Activated T-helper 1 cell treated with Interleukin-2 at 50 U/mL for 16 hours (primary cell): ENCODE results near the gene BHLHE40.

Experiments
- DNase-seq: peaks from one replicate; pipeline ENCODE4 v3.0.0-alpha.2; 2020; ENCODE audit warnings: low read depth

Gene BHLHE40

GRCh38 chr3:5001135-5001534 lies 21.9 kb downstream of the BHLHE40 start:
- no peak for DNase-seq

GRCh38 chr3:5001805-5002173 lies 22.6 kb downstream of the BHLHE40 start:
- DNase-seq = no peak

GRCh38 chr3:5002174-5002870 lies 23.1 kb downstream of the BHLHE40 start:
- no peak for DNase-seq

GRCh38 chr3:5002871-5003247 lies 23.6 kb downstream of the BHLHE40 start:
- DNase-seq = no peak

- DNase-seq = no peak
Measured at GRCh38 chr3:5004319-5005152, 25.3 kb downstream of the BHLHE40 start.

- no peak for DNase-seq
Measured at GRCh38 chr3:5005367-5005766, 26.1 kb downstream of the BHLHE40 start.

GRCh38 chr3:5006755-5007202 lies 27.5 kb downstream of the BHLHE40 start:
- DNase-seq = peak; percentile 38

- no peak for DNase-seq
Measured at GRCh38 chr3:5007873-5008272, 28.6 kb downstream of the BHLHE40 start.

- no peak for DNase-seq
Measured at GRCh38 chr3:5009506-5010109, 30.4 kb downstream of the BHLHE40 start.

GRCh38 chr3:5010140-5010539 lies 30.9 kb downstream of the BHLHE40 start:
- DNase-seq = no peak

- DNase-seq = no peak
Measured at GRCh38 chr3:5010706-5011554, 31.7 kb downstream of the BHLHE40 start.

GRCh38 chr3:5011555-5012256 lies 32.5 kb downstream of the BHLHE40 start:
- DNase-seq = no peak

- DNase-seq = no peak
Measured at GRCh38 chr3:5012367-5012766, 33.1 kb downstream of the BHLHE40 start.

GRCh38 chr3:5013021-5013906 lies 34.0 kb downstream of the BHLHE40 start:
- no peak for DNase-seq

- no peak for DNase-seq
Measured at GRCh38 chr3:5014391-5014790, 35.2 kb downstream of the BHLHE40 start.

- no peak for DNase-seq
Measured at GRCh38 chr3:5015056-5015455, 35.8 kb downstream of the BHLHE40 start.

GRCh38 chr3:5016211-5017161 lies 37.2 kb downstream of the BHLHE40 start:
- peak; percentile 20 for DNase-seq

- DNase-seq = no peak
Measured at GRCh38 chr3:5017925-5018531, 38.8 kb downstream of the BHLHE40 start.
